Thyroid gland (tissue), 4 donors: ENCODE results near the gene GPC6. TPM values are rescaled to one million over a fixed set of nuclear protein-coding genes. Genes with fewer than 3 reads are reported as not detected.

Experiments
- DNase-seq, 2 donors: peaks; one replicate each; pipeline ENCODE4 v3.0.0-alpha.2; 2019
- H3K27ac ChIP-seq, 3 donors: fragments of 200-600 bp; sonication (generic); 1 replicate in 2 of 3; 2 replicates in 1 of 3; pipeline ENCODE4 v1.5.1; 2016 to 2019; ENCODE audit warnings: mild to moderate bottlenecking in 1 of 3, moderate library complexity in 1 of 3
- H3K27me3 ChIP-seq: fragments of 200-600 bp; sonication (generic); one replicate; pipeline ENCODE4 v1.5.1; 2019
- H3K36me3 ChIP-seq, 2 donors: fragments of 200-600 bp; sonication (generic); one replicate each; pipeline ENCODE4 v1.5.1; 2016 to 2019
- H3K4me1 ChIP-seq, 2 donors: fragments of 200-600 bp; sonication (generic); one replicate each; pipeline ENCODE4 v1.5.1; 2017 to 2019
- H3K4me3 ChIP-seq, 3 donors: fragments of 200-600 bp; sonication (generic); replicated peaks in 1 of 3; 1 replicate in 2 of 3; 2 replicates in 1 of 3; pipeline ENCODE4 v1.5.1; 2016; ENCODE audit warnings: mild to moderate bottlenecking in 1 of 3
- H3K9me3 ChIP-seq: fragments of 200-600 bp; sonication (generic); one replicate; pipeline ENCODE4 v1.5.1; 2017
- CTCF ChIP-seq, 6 experiments: fragments of 200-600 bp in 3 of 6; fragments of 450-650 bp in 3 of 6; sonication (generic) in 3 of 6; IDR thresholded peaks; one replicate each; pipeline ENCODE4 v1.5.1; 2016 to 2019; ENCODE audit warnings: antibody characterized with exemption in 6 of 6, mild to moderate bottlenecking in 2 of 6, inconsistent platforms in 1 of 6, moderate library complexity in 1 of 6
- POLR2A ChIP-seq, 2 donors: fragments of 450-650 bp; IDR thresholded peaks; one replicate each; pipeline ENCODE4 v1.6.1; 2017; ENCODE audit warnings: antibody characterized with exemption in 2 of 2, mild to moderate bottlenecking in 2 of 2, moderate library complexity in 1 of 2
- WGBS, 2 donors: methylation state at CpG; one replicate each; pipeline ENCODE4 v1.1.5; 2017; 5-methylcytosine and 5-hydroxymethylcytosine counted together
- intact Hi-C: fragments of 100-400 bp; cut with DNase I; formaldehyde crosslinking; loops from one replicate; pipeline ENCODE4 v1.15.1; 2023
- total RNA-seq, 4 donors: library from RNA; depleted of rRNA; stranded (reverse); fragments of >200 nt; gene quantifications; one replicate each; pipeline ENCODE4 v1.2.3, GENCODE V29; 2016

GPC6 gene
- total RNA-seq, 4 donors from 2014 or later = 2.8 to 13.4 (median 7.5) TPM

DNA sequence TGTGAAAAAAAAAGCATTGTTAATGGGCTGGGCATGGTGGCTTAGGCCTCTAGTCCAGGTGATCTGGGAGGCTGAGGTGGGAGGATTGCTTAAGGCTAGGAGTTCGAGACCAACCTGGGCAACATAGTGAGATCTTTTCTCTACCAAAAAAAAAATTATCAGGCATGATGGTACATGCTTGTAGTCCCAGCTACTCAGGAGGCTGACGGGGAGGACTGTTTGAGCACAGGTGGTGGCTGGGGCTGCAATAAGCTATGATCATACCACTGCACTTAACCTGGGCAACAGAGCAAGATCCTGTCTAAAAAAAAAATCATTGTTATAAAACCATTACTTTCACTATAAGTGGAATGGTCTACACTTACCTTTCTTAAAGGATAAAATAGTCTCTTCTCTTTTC, 30.4 kb downstream of the GPC6 start:
- 94 to 95% methylated on average over 2 of the region's 2 CpGs for WGBS, 2 donors
- Histone ChIP-seq H3K4me3 (no peak overlapping the region), H3K27ac (no peak overlapping the region), H3K4me1 (no peaks in the 10 kb centered on the region), H3K9me3 (no peaks in the 10 kb centered on the region), H3K27me3 (no peaks in the 10 kb centered on the region), H3K36me3 (no peaks in the 10 kb centered on the region)
- TF ChIP-seq CTCF (IDR thresholded peaks at IDR 0.05) = no peak
- TF ChIP-seq POLR2A (IDR thresholded peaks at IDR 0.05) = no peak
- intact Hi-C loops = no loop called here
- DNase-seq = no peak

GRCh38 chr13:93259527-93260080, 33.0 kb downstream of the GPC6 start:
- intact Hi-C loops = no loop called here
- no peaks in the 10 kb centered on the region for H3K27me3 ChIP-seq
- no peak for DNase-seq
- no peaks in the 10 kb centered on the region for H3K36me3 ChIP-seq
- H3K4me3 ChIP-seq = no peak overlapping the region
- no peaks in the 10 kb centered on the region for H3K9me3 ChIP-seq
- TF ChIP-seq POLR2A (IDR thresholded peaks at IDR 0.05) (no peak), CTCF (IDR thresholded peaks at IDR 0.05) (no peak)
- H3K4me1 ChIP-seq = no peaks in the 10 kb centered on the region
- no peak overlapping the region for H3K27ac ChIP-seq

DNA sequence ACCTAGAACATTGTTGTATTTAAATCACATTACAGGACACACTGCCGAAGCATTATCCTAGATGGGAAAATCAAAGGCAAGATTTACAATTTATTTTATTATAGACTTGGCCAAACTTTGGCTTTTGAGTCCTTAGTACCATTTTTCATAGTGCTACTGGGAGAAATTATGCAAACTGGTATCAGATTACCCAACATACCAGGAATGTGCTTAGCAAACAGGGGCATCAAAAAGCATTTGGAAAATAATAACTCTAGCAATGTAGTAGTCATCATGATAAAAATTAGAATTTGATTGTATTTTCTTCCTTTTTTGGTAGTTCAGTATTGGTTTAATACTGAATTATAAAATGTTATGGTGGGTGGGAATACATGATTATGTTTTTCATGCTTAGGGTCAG, 34.0 kb downstream of the GPC6 start:
- TF ChIP-seq POLR2A (IDR thresholded peaks at IDR 0.05) (no peak), CTCF (IDR thresholded peaks at IDR 0.05) (no peak)
- Histone ChIP-seq H3K9me3 (no peaks in the 10 kb centered on the region), H3K27me3 (no peaks in the 10 kb centered on the region), H3K4me1 (no peaks in the 10 kb centered on the region), H3K4me3 (no peak overlapping the region), H3K36me3 (no peaks in the 10 kb centered on the region), H3K27ac (no peak overlapping the region)
- no peak for DNase-seq
- intact Hi-C loops = no loop called here
- 85 to 90% methylated on average over 1 of the region's 1 CpG for WGBS, 2 donors

GRCh38 chr13:93262729-93263345, 36.2 kb downstream of the GPC6 start:
- Histone ChIP-seq H3K27ac (no peak overlapping the region), H3K4me1 (no peaks in the 10 kb centered on the region), H3K27me3 (no peaks in the 10 kb centered on the region), H3K36me3 (no peaks in the 10 kb centered on the region), H3K4me3 (no peak overlapping the region), H3K9me3 (no peaks in the 10 kb centered on the region)
- intact Hi-C loops = no loop called here
- TF ChIP-seq POLR2A (IDR thresholded peaks at IDR 0.05) (no peak), CTCF (IDR thresholded peaks at IDR 0.05) (no peak)
- DNase-seq = no peak
- 42 to 78% methylated on average over 2 of the region's 2 CpGs for WGBS, 2 donors

GRCh38 chr13:93264876-93265275, 38.3 kb downstream of the GPC6 start:
- no peak overlapping the region for H3K4me3 ChIP-seq
- H3K27me3 ChIP-seq = no peaks in the 10 kb centered on the region
- no peak for TF ChIP-seq POLR2A (IDR thresholded peaks at IDR 0.05)
- TF ChIP-seq CTCF (IDR thresholded peaks at IDR 0.05) = no peak
- no peaks in the 10 kb centered on the region for H3K9me3 ChIP-seq
- no peaks in the 10 kb centered on the region for H3K36me3 ChIP-seq
- 95 to 96% methylated on average over 2 of the region's 2 CpGs for WGBS, 2 donors
- intact Hi-C loops = no loop called here
- no peak for DNase-seq
- H3K4me1 ChIP-seq = no peaks in the 10 kb centered on the region
- H3K27ac ChIP-seq = no peak overlapping the region
